Stimulated activated CD4-positive, alpha-beta T cell treated with anti-CD3 and anti-CD28 coated beads, TNF-alpha, amount 100 ng/mL, for 48 hours (primary cell): ENCODE results near the gene TWF2.
A peak's percentile ranks its signal among the peaks of the same experiment; 100 is the strongest.

Experiments
- DNase-seq, 3 donors: peaks; one replicate each; pipeline ENCODE4 v3.0.0-alpha.2; 2020; ENCODE audit warnings: low read depth in 3 of 3

Gene TWF2

DNA sequence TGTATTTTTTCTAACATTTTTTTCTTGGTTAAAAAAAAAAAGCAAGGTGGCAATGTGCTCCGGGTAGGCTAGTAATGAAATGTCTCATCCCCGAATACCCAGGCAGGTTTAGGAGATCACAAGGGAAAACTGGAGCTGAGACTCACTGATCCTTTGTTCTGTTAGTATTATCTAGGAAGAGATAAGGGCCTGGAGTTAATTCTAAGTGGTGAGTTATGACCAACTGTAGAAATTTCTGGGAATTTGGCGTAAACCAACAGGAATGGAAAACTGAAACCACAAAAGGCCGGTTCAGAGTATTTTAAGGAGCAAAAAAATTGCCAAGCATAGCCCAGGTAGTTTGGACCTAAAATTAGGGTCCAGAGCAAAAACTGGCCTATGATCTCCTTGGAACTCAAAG lies 19.0 kb upstream of the TWF2 start:
- no peak for DNase-seq

DNA sequence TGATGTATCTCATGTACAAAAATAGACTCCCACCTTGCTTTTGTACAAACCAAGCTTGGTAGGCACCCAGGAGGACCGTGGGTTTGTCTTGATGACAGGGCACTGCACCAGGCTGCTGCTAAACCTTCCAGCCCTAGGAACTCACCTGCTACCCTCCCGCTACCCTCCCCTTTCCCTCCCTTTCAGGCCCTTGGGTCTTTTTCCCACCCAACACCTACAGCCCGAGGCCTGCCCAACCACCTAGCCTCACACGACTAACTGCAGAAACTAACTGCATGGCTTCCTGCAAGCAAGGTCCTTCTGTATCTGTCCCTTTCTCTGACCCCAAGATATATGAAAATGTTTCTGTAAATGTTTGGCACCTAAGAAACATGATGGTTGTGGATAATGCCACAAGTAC lies 17.7 kb upstream of the TWF2 start:
- no peak for DNase-seq

DNA sequence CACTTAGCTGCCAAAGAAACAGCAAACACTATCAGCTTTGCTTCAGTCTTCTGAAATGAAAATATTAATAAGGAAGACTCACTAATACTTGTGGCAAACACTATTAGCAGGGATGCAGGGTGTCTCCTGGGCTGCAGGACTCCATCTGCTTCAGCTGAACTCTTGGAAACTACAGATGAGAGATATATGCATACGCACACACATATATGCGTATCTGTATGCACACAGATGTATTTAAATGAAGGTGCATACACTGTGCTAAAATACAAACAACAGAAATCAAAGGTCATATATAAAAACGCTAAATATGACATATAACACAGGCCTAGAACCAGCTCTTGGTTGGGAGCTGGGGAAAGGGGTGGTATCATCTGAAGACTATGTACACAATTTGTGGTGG lies 17.2 kb upstream of the TWF2 start:
- no peak for DNase-seq

- no peak for DNase-seq
Measured at GRCh38 chr3:52254608-52255007, 15.7 kb upstream of the TWF2 start.

DNA sequence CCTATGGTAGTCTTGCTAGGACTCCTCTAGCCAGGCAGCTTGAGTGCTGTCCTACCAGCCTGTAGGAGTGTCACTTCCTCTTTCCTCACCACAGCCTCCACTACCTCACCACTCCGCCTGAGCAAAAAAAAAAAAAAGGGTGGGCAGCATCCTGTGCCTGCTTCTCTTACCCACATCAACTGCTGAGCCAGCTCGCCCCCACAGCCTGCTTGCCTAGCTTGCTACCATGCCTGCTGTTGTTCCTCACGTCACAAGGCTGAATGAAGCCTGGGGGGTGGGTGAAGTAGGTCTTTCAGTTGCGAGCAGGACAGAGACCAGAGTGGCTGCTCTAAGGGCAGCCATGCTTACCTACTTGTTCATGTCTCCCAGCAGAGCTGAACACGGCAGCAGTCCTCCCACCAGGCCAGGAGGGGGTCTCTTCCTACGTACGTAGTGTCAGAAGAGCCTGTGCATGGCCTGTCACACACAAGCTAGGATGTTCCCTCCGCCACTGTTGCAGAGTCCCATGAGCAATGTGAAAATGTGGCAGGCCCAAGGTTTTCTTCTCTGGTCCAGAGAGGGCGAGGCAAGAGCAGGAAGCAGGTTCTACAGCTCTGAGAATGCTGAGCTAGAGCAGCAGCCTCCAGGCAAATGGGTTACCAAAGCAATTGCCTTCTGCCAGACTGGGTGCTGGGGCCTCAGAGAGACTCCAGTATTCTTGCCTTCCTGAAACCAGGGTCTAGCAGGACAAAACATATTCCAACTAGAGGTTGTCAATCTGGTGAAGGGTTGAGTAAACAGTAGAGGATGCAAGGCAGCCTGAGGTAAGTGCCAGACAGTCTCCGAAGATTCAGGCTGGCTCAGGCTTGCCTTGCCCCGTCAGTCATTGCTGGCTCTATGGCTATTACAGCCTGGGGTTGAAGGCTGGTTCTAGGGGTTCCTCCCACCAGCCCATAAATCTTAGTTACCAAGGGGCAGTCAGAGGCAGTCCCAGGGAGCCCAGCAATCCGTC lies 14.7 kb upstream of the TWF2 start:
- DNase-seq: peak; percentile 52 to 80 (median 72)

GRCh38 chr3:52250122-52250521 lies 11.2 kb upstream of the TWF2 start:
- DNase-seq: no peak

DNA sequence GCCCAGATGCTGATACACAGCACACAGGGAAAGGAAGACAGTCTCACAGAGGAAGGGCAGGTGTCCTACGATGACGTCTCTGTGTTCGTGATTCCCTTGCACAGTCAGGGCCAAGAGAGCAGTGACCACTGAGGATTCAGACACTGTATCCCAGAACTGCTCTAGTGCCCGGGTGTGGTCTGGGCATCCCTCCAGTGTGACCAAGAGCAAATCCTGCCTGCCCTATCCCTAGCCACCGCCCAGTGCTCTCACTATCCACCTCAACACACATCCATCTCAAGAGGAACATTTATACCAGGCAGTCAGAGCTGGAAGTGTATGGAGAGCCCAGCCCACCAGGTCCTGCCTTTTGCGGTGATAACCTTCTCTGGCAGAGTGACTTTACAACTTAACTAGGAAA lies 10.7 kb upstream of the TWF2 start:
- no peak for DNase-seq

GRCh38 chr3:52248816-52249547 lies 10.0 kb upstream of the TWF2 start:
- no peak for DNase-seq

- DNase-seq: no peak
Measured at GRCh38 chr3:52248165-52248541, 9.2 kb upstream of the TWF2 start.

GRCh38 chr3:52247409-52248164 lies 8.6 kb upstream of the TWF2 start:
- DNase-seq: no peak

- no peak for DNase-seq
Measured at GRCh38 chr3:52246728-52247408, 7.9 kb upstream of the TWF2 start.

- DNase-seq: no peak
Measured at GRCh38 chr3:52246264-52246620, 7.3 kb upstream of the TWF2 start.

DNA sequence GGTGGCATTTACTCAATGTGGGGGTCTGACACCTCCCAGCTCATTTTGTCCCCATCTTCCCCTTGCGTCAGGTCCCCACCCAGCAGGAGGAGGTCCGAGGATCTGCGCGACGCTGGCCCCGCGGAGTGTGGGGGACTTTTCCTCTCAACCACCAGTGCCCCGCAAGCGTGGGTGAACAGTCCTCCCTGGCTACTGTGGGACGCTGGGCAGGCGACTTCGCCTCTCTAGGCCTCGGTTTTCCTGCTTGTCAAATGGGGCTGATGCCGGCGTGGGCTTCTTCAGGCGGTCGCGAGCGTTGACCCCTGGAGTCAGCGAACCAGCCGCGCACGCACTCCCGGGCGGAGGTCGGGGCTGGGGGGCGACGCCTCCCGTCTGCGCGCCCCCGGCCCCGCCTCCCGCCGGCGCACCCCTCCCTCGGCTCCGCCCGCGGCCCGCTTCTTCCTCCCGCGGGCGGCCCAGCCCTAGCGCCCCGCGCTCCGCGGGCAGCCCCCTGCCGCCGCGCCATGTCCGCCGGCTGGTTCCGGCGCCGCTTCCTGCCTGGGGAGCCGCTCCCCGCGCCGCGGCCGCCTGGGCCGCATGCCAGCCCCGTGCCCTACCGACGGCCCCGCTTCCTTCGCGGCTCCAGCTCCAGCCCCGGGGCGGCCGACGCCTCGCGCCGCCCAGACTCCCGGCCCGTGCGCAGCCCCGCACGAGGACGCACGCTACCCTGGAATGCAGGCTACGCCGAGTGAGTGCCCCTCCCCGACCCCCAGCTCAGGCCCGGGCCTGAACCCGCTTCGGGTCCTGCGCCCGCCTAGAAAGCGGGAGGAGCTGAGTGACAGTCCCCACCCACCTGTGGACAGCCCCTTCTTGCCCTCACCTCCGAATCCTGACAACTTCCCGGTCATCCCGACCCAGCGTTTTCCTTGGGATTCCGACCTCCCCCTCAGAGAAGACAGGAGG lies 6.6 kb upstream of the TWF2 start, which contains the start of gene PPM1M:
Gene PPM1M, plus strand, starts transcription at position 438 of the 942 bp plus-strand sequence. Its CDS starts 66 bp downstream, at position 504.
- DNase-seq: no peak

GRCh38 chr3:52243791-52244628 lies 5.1 kb upstream of the TWF2 start:
- peak in 1 of 3 donors; percentile 53 for DNase-seq

GRCh38 chr3:52242039-52242438 lies 3.1 kb upstream of the TWF2 start:
- no peak for DNase-seq

DNA sequence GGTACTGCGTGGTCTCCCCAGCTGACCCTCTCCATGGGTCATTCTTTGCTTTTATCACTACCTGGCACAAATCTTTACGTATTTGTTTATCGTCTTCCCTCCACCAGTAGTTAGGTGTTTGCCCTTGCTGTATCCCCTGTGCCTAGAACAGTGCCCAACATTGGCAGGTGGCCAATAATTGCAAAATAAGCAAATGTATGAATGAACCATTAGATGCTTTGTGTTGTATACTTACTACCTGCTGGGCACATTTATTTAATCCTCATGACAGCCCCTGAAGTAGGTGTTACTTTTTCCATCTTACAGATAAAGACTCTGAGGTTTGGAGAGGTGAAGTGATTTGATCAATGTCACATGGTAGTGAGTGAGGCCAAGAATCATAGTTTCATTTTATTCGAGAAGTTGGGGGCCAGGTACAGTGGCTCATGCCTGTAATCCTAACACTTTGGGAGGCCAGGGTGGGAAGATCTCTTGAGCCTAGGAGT lies 2.0 kb upstream of the TWF2 start:
- no peak for DNase-seq

DNA sequence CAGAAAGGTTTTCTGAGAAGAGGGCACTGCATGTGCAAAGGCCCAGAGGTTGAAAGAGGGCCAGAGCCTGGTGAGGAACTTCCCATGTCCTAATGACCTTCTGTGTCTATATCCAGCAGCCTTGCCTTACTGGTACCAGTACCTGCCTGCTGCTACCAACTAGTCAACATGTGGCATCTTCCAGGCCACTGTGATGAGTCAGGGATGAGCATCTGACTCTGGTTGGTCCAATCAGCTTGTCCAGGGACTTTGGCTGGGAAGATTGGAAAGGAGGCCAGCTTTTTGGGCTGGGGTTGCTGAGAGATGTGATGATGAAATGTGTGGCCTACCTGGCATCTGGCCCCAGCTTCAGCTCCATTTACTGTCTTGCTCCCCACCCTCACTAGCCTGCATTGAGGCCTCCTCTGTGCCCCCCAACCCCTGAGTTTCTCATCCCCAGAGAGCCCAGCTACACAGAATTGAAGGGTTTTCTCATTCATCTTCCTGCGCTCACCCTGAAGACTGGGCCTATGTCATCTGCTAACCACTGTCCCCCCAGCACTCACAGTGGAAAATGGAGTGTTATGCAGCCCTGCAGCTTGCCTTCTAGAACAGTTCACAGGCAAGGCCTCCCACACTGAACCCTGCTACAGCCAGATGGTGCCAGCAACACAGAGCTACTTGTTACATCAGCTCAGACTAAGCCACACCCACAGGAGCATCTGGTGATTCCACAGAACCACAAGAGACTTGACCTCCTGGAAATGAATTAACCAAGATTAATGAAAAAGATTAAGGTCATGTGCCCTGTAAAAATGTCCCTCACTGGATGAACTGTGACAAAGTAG lies 1.3 kb upstream of the TWF2 start:
- DNase-seq: peak in 1 of 3 donors; percentile 57

GRCh38 chr3:52238193-52238760 lies 681 bp downstream of the TWF2 start:
- DNase-seq: no peak
